ENCODE data around the gene TSPAN16. TPM values are rescaled to one million over a fixed set of nuclear protein-coding genes. Genes with fewer than 3 reads are reported as not detected.

The TSPAN16 gene
- total RNA-seq, 1 donor from 2014 or later: not detected

- Mint-ChIP-seq H3K4me1 (peaks cover 11% of the 10 kb centered on the region), H3K27me3 (peaks cover 12% of the 10 kb centered on the region), H3K36me3 (ENCODE audit: low read depth) (no peaks in the 10 kb centered on the region), H3K9me3 (no peaks in the 10 kb centered on the region), H3K4me3 (peak overlapping the region; percentile 67), H3K27ac (no peak overlapping the region)
- ChIA-PET CTCF (no interaction called here), POLR2A (no interaction called here)
- no peak for TF ChIP-seq CTCF (IDR thresholded peaks at IDR 0.05)
- no peak for ATAC-seq (ENCODE audit: low read depth)
- intact Hi-C loops (cut with micrococcal nuclease): no loop called here
- DNase-seq: no peak
Measured at GRCh38 chr19:11356074-11356397, 60.1 kb downstream of the TSPAN16 start.

- CTCF ChIA-PET: no interaction called here
Measured at GRCh38 chr19:11356676-11357550, 61.0 kb downstream of the TSPAN16 start.

GRCh38 chr19:11359421-11359820 is 63.5 kb downstream of the TSPAN16 start:
- no peaks in the 10 kb centered on the region for H3K9me3 Mint-ChIP-seq
- peaks cover 12% of the 10 kb centered on the region for H3K27me3 Mint-ChIP-seq
- no peak for TF ChIP-seq CTCF (IDR thresholded peaks at IDR 0.05)
- ATAC-seq (ENCODE audit: low read depth): no peak
- CTCF ChIA-PET: no interaction called here
- no peak overlapping the region for H3K27ac Mint-ChIP-seq
- POLR2A ChIA-PET: no interaction called here
- peaks cover under 1% of the 10 kb centered on the region for H3K36me3 Mint-ChIP-seq (ENCODE audit: low read depth)
- no peak overlapping the region for H3K4me3 Mint-ChIP-seq
- intact Hi-C loops (cut with micrococcal nuclease): no loop called here
- DNase-seq: no peak
- H3K4me1 Mint-ChIP-seq: peaks cover 11% of the 10 kb centered on the region

More at GRCh38 chr19:11356676-11357550, 61.0 kb downstream of the TSPAN16 start:
- Mint-ChIP-seq H3K27ac (no peak overlapping the region), H3K4me3 (no peak overlapping the region), H3K9me3 (no peaks in the 10 kb centered on the region), H3K27me3 (peaks cover 12% of the 10 kb centered on the region), H3K4me1 (peaks cover 11% of the 10 kb centered on the region), H3K36me3 (ENCODE audit: low read depth) (no peaks in the 10 kb centered on the region)
- no peak for TF ChIP-seq CTCF (IDR thresholded peaks at IDR 0.05)
- ATAC-seq (ENCODE audit: low read depth): no peak
- DNase-seq: no peak
- intact Hi-C loops (cut with micrococcal nuclease): no loop called here
- POLR2A ChIA-PET: no interaction called here

- Mint-ChIP-seq H3K4me1 (peaks cover 3% of the 10 kb centered on the region), H3K9me3 (no peaks in the 10 kb centered on the region), H3K36me3 (ENCODE audit: low read depth) (peaks cover 11% of the 10 kb centered on the region), H3K4me3 (no peak overlapping the region), H3K27me3 (peaks cover 5% of the 10 kb centered on the region), H3K27ac (no peak overlapping the region)
- intact Hi-C loops (cut with micrococcal nuclease): no loop called here
- ChIA-PET CTCF (no interaction called here), POLR2A (interaction anchor here (0.8 to 1.2 kb wide), 2 partner anchors 11 to 13 kb away, joined by 3 to 4 read pairs; partner anchors contain the start of gene SWSAP1)
- ATAC-seq (ENCODE audit: low read depth) (no peak), DNase-seq (no peak)
- no peak for TF ChIP-seq CTCF (IDR thresholded peaks at IDR 0.05)
Measured at GRCh38 chr19:11361037-11361770, 65.2 kb downstream of the TSPAN16 start.
